ENCODE measurements around the gene EPN2. TPM values are rescaled to one million over a fixed set of nuclear protein-coding genes. Genes with fewer than 3 reads are reported as not detected.

Gene EPN2
- total and polyA plus RNA-seq, 2 experiments from 2014 or later, result 34.0 to 149 TPM

DNA sequence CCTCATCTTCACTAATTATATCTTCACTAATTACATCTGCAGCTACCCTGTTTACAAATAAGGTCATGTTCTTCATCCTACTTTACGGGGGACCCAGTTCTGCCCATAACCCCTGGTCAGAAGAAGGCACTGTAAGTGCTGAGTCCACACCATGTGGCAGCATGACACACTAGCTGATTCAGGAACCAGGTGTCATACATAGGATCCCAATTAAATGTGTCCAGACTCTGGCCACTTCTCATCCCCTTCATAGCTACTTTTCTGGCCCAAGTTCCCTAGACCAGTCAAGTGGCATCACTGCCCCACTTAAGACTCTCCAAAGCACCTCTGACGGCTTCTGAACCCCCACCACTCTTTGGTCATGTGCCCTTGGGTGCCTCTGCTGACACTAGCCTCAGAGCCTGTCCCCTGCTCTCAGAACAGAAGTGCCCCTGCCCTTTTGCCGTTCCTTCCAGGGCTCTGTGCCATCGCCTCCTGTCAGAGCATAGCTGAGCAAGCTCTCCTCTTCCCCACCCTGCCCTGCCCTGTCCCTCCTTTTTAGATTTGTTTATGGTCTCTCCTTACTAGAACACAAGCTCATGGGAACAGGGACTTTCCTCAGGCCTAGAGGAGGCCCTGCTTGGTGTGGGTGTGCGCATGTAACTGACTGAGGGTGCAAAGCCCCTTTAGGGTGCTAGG lies 64.2 kb downstream of the EPN2 start:
- H3K4me2 ChIP-seq, result no peak overlapping the region
- H3K36me3 Mint-ChIP-seq (ENCODE audit: low read depth), result no peaks in the 10 kb centered on the region; the same call in 1 of the 3 replicates
- H3K79me2 ChIP-seq (replicated peaks; ENCODE audit: insufficient read depth), result peaks cover 18% of the 10 kb centered on the region
- H4K20me1 ChIP-seq (replicated peaks; ENCODE audit: insufficient read depth), result peaks cover 17% of the 10 kb centered on the region
- peaks cover 17% of the 10 kb centered on the region for H3K4me1 Mint-ChIP-seq
- H3K36me3 ChIP-seq (ENCODE audit: insufficient read depth), result no peaks in the 10 kb centered on the region
- peak overlapping the region; percentile 84 for H3K27ac Mint-ChIP-seq
- no peaks in the 10 kb centered on the region for H3K9me3 Mint-ChIP-seq
- H3K27ac ChIP-seq (ENCODE audit: low read depth), result no peak overlapping the region
- H3K4me3 ChIP-seq, result no peak overlapping the region
- ATAC-seq (no peak), DNase-seq (ENCODE audit: low spot score) (no peak)
- H3F3A ChIP-seq (replicated peaks; ENCODE audit: low read depth), result no peaks in the 10 kb centered on the region
- no peaks in the 10 kb centered on the region for H3K27me3 ChIP-seq (ENCODE audit: insufficient read depth)
- H2AFZ ChIP-seq, result no peak overlapping the region
- peaks cover 17% of the 10 kb centered on the region for H3K27me3 Mint-ChIP-seq (ENCODE audit: insufficient read depth, low read depth, poor library complexity)
- H3K4me3 Mint-ChIP-seq, result no peak overlapping the region
- no peak for TF ChIP-seq NANOG (IDR thresholded peaks at IDR 0.05; ENCODE audit: borderline replicate concordance)
- no peak for TF ChIP-seq EZH2 (IDR thresholded peaks at IDR 0.05; ENCODE audit: low read depth, unreplicated experiment)
- TF ChIP-seq, protein P1, sequence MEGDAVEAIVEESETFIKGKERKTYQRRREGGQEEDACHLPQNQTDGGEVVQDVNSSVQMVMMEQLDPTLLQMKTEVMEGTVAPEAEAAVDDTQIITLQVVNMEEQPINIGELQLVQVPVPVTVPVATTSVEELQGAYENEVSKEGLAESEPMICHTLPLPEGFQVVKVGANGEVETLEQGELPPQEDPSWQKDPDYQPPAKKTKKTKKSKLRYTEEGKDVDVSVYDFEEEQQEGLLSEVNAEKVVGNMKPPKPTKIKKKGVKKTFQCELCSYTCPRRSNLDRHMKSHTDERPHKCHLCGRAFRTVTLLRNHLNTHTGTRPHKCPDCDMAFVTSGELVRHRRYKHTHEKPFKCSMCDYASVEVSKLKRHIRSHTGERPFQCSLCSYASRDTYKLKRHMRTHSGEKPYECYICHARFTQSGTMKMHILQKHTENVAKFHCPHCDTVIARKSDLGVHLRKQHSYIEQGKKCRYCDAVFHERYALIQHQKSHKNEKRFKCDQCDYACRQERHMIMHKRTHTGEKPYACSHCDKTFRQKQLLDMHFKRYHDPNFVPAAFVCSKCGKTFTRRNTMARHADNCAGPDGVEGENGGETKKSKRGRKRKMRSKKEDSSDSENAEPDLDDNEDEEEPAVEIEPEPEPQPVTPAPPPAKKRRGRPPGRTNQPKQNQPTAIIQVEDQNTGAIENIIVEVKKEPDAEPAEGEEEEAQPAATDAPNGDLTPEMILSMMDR (conservative IDR thresholded peaks at IDR 0.05; ENCODE audit: low read depth in 2 of 2), result no peak
- TF ChIP-seq, protein P2, sequence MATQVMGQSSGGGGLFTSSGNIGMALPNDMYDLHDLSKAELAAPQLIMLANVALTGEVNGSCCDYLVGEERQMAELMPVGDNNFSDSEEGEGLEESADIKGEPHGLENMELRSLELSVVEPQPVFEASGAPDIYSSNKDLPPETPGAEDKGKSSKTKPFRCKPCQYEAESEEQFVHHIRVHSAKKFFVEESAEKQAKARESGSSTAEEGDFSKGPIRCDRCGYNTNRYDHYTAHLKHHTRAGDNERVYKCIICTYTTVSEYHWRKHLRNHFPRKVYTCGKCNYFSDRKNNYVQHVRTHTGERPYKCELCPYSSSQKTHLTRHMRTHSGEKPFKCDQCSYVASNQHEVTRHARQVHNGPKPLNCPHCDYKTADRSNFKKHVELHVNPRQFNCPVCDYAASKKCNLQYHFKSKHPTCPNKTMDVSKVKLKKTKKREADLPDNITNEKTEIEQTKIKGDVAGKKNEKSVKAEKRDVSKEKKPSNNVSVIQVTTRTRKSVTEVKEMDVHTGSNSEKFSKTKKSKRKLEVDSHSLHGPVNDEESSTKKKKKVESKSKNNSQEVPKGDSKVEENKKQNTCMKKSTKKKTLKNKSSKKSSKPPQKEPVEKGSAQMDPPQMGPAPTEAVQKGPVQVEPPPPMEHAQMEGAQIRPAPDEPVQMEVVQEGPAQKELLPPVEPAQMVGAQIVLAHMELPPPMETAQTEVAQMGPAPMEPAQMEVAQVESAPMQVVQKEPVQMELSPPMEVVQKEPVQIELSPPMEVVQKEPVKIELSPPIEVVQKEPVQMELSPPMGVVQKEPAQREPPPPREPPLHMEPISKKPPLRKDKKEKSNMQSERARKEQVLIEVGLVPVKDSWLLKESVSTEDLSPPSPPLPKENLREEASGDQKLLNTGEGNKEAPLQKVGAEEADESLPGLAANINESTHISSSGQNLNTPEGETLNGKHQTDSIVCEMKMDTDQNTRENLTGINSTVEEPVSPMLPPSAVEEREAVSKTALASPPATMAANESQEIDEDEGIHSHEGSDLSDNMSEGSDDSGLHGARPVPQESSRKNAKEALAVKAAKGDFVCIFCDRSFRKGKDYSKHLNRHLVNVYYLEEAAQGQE (IDR thresholded peaks at IDR 0.05; ENCODE audit: unreplicated experiment), result no peak
- no peak for TF ChIP-seq EZH2phosphoT487 (IDR thresholded peaks at IDR 0.05; ENCODE audit: unreplicated experiment)
- H3K9me2 ChIP-seq (ENCODE audit: insufficient read depth), result no peaks in the 10 kb centered on the region
- H3K4me1 ChIP-seq (ENCODE audit: insufficient read depth), result no peaks in the 10 kb centered on the region; the same call in 1 of the 2 replicates

GRCh38 chr17:19301973-19302372 lies 64.8 kb downstream of the EPN2 start:
- no peak for DNase-seq (ENCODE audit: low spot score)
- Histone ChIP-seq H3K4me1 (ENCODE audit: insufficient read depth) (no peaks in the 10 kb centered on the region; the same call in 1 of the 2 replicates), H3K4me3 (no peak overlapping the region), H3K79me2 (replicated peaks; ENCODE audit: insufficient read depth) (peaks cover 18% of the 10 kb centered on the region), H3F3A (replicated peaks; ENCODE audit: low read depth) (no peaks in the 10 kb centered on the region), H4K20me1 (replicated peaks; ENCODE audit: insufficient read depth) (peaks cover 17% of the 10 kb centered on the region), H3K4me2 (no peak overlapping the region), H3K9me2 (ENCODE audit: insufficient read depth) (no peaks in the 10 kb centered on the region), H3K27ac (ENCODE audit: low read depth) (no peak overlapping the region), H3K27me3 (ENCODE audit: insufficient read depth) (no peaks in the 10 kb centered on the region), H2AFZ (no peak overlapping the region), H3K36me3 (ENCODE audit: insufficient read depth) (no peaks in the 10 kb centered on the region)
- H3K27me3 Mint-ChIP-seq (ENCODE audit: insufficient read depth, low read depth, poor library complexity), result peaks cover 17% of the 10 kb centered on the region
- no peak overlapping the region for H3K4me3 Mint-ChIP-seq
- no peaks in the 10 kb centered on the region for H3K9me3 Mint-ChIP-seq
- ATAC-seq, result no peak
- H3K27ac Mint-ChIP-seq, result peak overlapping the region; percentile 84; the same call in 1 of the 2 replicates
- H3K36me3 Mint-ChIP-seq (ENCODE audit: low read depth), result no peaks in the 10 kb centered on the region; the same call in 1 of the 3 replicates
- peaks cover 15% of the 10 kb centered on the region for H3K4me1 Mint-ChIP-seq
- no peak for TF ChIP-seq POLR2AphosphoS5 (IDR thresholded peaks at IDR 0.05; ENCODE audit: low read depth)
- TF ChIP-seq, protein P1 (conservative IDR thresholded peaks at IDR 0.05; ENCODE audit: low read depth in 2 of 2), result peak in 1 of 2 experiments; percentile 37; a peak in 2 of 4 replicates
